Naive thymus-derived CD8-positive, alpha-beta T cell (primary cell): ENCODE data around the gene LUZP1. TPM values are rescaled to one million over a fixed set of nuclear protein-coding genes. Genes with fewer than 3 reads are reported as not detected.

Source experiments
- ATAC-seq, 2 donors: fragments of 150-1000 bp; cut with Tn5 transposase in 1 of 2; sonication (Bioruptor Pico), chemical (Tn5 transposase) in 1 of 2; 1 replicate in 1 of 2; 2 replicates in 1 of 2; pipeline ENCODE4 v1.10.0; 2021; ENCODE audit warnings: mild to moderate bottlenecking in 2 of 2, moderate library complexity in 2 of 2
- POLR2A ChIA-PET: fragments of 350-600 bp; sonication (Branson Sonifier 250); formaldehyde crosslinking; loops from one replicate; lab custom pipeline; 2021; ENCODE audit warnings: antibody characterized with exemption; lab: Charles Lee
- DNase-seq, 10 donors: peaks; one replicate each; pipeline versions ENCODE4 v3.0.0 to v3.0.0-alpha.2; 2020 to 2022
- H3K27ac Mint-ChIP-seq, 10 donors: one replicate each; pipeline ENCODE4 v1.8.0; 2020 to 2022; ENCODE audit warnings: mild to moderate bottlenecking in 10 of 10, mixed read lengths in 10 of 10, moderate library complexity in 4 of 10, inconsistent platforms in 1 of 10
- H3K27me3 Mint-ChIP-seq, 5 donors: one replicate each; pipeline ENCODE4 v1.8.0; 2021 to 2022; ENCODE audit warnings: mixed read lengths in 5 of 5
- H3K36me3 Mint-ChIP-seq, 3 donors: one replicate each; pipeline ENCODE4 v1.8.0; 2020 to 2022; ENCODE audit warnings: mixed read lengths in 3 of 3, mild to moderate bottlenecking in 2 of 3, inconsistent platforms in 1 of 3
- H3K4me1 Mint-ChIP-seq, 4 donors: one replicate each; pipeline ENCODE4 v1.8.0; 2021 to 2022; ENCODE audit warnings: mixed read lengths in 4 of 4
- H3K4me3 Mint-ChIP-seq, 10 donors: one replicate each; pipeline ENCODE4 v1.8.0; 2020 to 2022; ENCODE audit warnings: mild to moderate bottlenecking in 10 of 10, mixed read lengths in 10 of 10, moderate library complexity in 6 of 10, inconsistent platforms in 1 of 10
- H3K9me3 Mint-ChIP-seq, 9 donors: one replicate each; pipeline ENCODE4 v1.8.0; 2020 to 2022; ENCODE audit warnings: mixed read lengths in 9 of 9, mild to moderate bottlenecking in 3 of 9, inconsistent platforms in 1 of 9, moderate library complexity in 1 of 9
- polyA plus RNA-seq, 3 donors: library from polyadenylated mRNA; unstranded; fragments of 300-500 nt; fragmentation: Illumina TruSeq; gene quantifications; one replicate each; pipeline ENCODE4 v1.2.3, GENCODE V29; 2021
- total RNA-seq, 8 experiments: library from RNA in 2 of 8; stranded (reverse) in 2 of 8; gene quantifications; one replicate each; pipeline ENCODE4 v1.2.3 and lab custom pipeline; 2021 to 2026

LUZP1 gene
- total and polyA plus RNA-seq, 5 experiments from 2014 or later: 8.1 to 16.8 (median 12.2) TPM

GRCh38 chr1:23102289-23102688, 66.4 kb downstream of the LUZP1 start:
- no peak for ATAC-seq
- peaks cover 0 to 11% (median 0%) of the 10 kb centered on the region in 3 donors for H3K36me3 Mint-ChIP-seq
- no peaks in the 10 kb centered on the region for H3K9me3 Mint-ChIP-seq
- H3K4me1 Mint-ChIP-seq: peaks cover 21 to 61% (median 33%) of the 10 kb centered on the region in 4 donors
- DNase-seq: no peak
- no peaks in the 10 kb centered on the region for H3K27me3 Mint-ChIP-seq
- peak overlapping the region in 7 of 10 donors; percentile 17 to 86 (median 47) for H3K27ac Mint-ChIP-seq
- peak overlapping the region in 1 of 10 donors; percentile 23 for H3K4me3 Mint-ChIP-seq
- POLR2A ChIA-PET: no interaction called here

- Mint-ChIP-seq H3K9me3 (no peaks in the 10 kb centered on the region), H3K27me3 (no peaks in the 10 kb centered on the region), H3K27ac (peak overlapping the region in 4 of 10 donors; percentile 20 to 86 (median 62)), H3K36me3 (peaks cover 0 to 9% (median 0%) of the 10 kb centered on the region in 3 donors), H3K4me1 (peaks cover 21 to 61% (median 33%) of the 10 kb centered on the region in 4 donors), H3K4me3 (peak overlapping the region in 1 of 10 donors; percentile 23)
- DNase-seq: no peak
- ATAC-seq: no peak
- POLR2A ChIA-PET: no interaction called here
Measured at GRCh38 chr1:23101887-23102286, 66.8 kb downstream of the LUZP1 start.

DNA sequence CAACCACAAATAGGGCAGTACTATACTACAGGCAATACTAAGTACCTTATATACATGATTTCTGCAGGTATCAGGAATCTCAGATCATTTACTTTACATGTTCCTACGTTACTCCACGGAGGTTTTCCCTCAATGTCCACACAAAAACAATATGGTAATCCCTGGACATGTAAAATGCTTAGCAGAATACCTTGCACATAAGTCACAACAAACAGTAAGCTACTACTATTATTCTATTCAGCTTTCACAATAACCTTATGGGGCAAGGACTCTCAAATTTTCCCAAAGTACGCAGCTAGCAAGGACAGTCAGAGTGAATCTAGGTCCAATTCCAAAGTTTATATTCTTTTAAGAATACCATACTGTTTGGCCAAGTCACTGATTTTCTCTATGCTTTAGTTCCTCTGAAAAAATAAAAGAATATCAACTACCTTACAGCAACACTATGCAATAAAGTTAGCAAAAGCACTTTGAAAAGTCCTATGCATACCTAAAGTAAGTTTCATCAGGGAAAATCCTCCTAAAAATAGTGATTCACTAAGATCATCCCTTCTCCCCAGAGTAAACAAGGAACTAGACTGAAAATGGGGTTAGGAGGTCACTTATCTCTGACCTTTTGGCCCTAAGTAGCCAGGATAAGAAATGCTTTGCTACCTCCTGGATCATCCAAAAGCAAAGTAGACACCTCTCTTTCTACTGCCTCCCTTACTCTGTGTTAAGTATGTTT, 67.4 kb downstream of the LUZP1 start:
- Mint-ChIP-seq H3K9me3 (no peaks in the 10 kb centered on the region), H3K4me1 (peaks cover 21 to 58% (median 33%) of the 10 kb centered on the region in 4 donors), H3K27ac (peak overlapping the region in 2 of 10 donors; percentile 52 to 86), H3K36me3 (peaks cover 0 to 5% (median 0%) of the 10 kb centered on the region in 3 donors), H3K27me3 (no peaks in the 10 kb centered on the region), H3K4me3 (no peak overlapping the region)
- ATAC-seq (no peak), DNase-seq (no peak)
- POLR2A ChIA-PET: interaction anchor here (1.0 to 3.0 kb wide), 3 partner anchors 62 to 83 kb away, joined by 4 to 24 read pairs (median 10); partner anchors contain the start of gene LUZP1

- Mint-ChIP-seq H3K9me3 (no peaks in the 10 kb centered on the region), H3K27me3 (no peaks in the 10 kb centered on the region), H3K4me3 (peak overlapping the region in 5 of 10 donors; percentile 0 to 27 (median 1)), H3K27ac (peak overlapping the region in 8 of 10 donors; percentile 30 to 69 (median 40)), H3K36me3 (no peaks in the 10 kb centered on the region), H3K4me1 (peaks cover 21 to 58% (median 33%) of the 10 kb centered on the region in 4 donors)
- DNase-seq: peak in 2 of 10 donors; percentile 7 to 18
- peak; percentile 64 to 66 for ATAC-seq
- POLR2A ChIA-PET: interaction anchor here (1.0 to 3.0 kb wide), 3 partner anchors 63 to 84 kb away, joined by 4 to 24 read pairs (median 10); partner anchors contain the start of gene LUZP1
Measured at GRCh38 chr1:23100074-23100748, 68.4 kb downstream of the LUZP1 start.

DNA sequence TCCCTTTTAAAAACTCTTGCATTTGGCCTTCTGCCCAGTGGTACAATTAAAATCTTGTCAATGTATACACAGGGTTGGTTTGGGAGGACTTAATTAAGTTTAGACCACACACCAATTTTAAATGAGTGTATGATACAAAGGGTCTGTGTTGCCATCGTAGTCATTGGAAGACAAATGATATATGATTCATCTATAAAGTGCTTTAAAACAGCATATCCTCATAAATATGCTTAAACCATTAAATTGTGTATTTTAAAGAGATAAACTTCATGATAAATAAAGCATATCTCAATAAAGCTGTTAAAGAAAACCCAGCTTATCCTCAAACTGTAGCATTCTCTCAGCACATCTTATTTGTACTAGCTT, 69.5 kb downstream of the LUZP1 start:
- DNase-seq (no peak), ATAC-seq (no peak)
- H3K27ac Mint-ChIP-seq: peak overlapping the region in 1 of 10 donors; percentile 46
- H3K4me1 Mint-ChIP-seq: peaks cover 21 to 52% (median 33%) of the 10 kb centered on the region in 4 donors
- H3K36me3 Mint-ChIP-seq: peaks cover 0 to 3% (median 0%) of the 10 kb centered on the region in 3 donors
- no peaks in the 10 kb centered on the region for H3K9me3 Mint-ChIP-seq
- no peaks in the 10 kb centered on the region for H3K27me3 Mint-ChIP-seq
- H3K4me3 Mint-ChIP-seq: no peak overlapping the region
- POLR2A ChIA-PET: interaction anchor here (0.5 to 3.0 kb wide), 3 partner anchors 78 to 85 kb away, joined by 4 to 24 read pairs (median 5); no protein-coding TSS in a partner anchor

DNA sequence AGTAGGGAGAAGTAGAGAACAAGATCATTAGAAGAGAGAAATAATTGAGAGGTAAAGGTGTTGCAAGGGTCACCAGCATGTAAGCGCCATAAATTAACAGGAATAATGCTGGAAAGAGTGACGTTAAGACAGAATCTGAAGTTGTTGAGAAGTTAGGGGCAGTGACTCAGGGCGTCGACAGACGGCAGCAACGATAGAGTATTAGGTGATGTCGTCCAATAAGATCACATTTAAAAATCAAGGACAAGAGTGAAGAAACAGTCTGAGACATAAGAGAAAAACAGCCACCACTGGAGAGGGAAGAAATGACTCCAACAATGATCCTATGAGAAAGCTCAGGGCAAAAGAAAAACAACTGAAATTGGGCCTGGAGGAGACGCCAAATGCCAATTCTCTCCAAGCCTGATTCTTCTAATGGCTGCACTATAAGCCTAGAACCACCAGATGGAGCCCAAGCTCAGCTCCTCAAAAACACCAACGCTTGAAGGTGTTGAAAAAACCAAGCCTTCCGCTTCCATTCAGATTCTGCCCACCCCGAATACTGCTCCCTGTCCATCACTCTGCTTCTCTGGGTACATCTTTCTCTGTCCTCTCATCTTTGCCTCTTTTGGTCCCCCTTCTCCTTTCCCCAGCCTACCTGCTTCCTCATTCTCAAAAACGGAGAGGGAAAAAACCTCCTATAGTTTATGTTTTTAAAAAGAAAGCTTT, 70.0 kb downstream of the LUZP1 start:
- peaks cover 21 to 52% (median 33%) of the 10 kb centered on the region in 4 donors for H3K4me1 Mint-ChIP-seq

DNA sequence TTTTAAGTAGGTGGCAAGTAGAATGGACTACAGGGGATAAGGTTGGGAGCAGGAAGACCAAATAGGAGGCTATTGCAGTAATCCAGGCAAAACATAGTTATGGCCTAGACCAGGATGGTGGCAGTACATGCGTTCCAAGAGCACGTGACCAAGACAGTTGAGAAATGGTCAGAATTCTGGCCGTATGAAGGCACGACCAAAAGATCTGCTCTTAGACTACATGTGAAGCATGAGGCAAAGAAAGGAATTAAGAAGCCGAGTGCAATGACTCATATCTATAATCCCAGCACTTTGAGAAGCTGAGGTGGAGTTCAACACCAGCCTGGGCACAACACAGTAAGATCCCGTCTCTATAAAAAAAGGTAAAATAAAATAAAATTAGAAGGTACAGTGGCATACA, 71.3 kb downstream of the LUZP1 start:
- Mint-ChIP-seq H3K4me1 (peaks cover 19 to 39% (median 23%) of the 10 kb centered on the region in 4 donors), H3K36me3 (peaks cover 4 to 17% (median 9%) of the 10 kb centered on the region in 3 donors)

More for the DNA sequence above, 70.0 kb downstream of the LUZP1 start:
- ATAC-seq (peak; percentile 52 to 69), DNase-seq (peak; percentile 24 to 79 (median 64))
- Mint-ChIP-seq H3K27me3 (no peaks in the 10 kb centered on the region), H3K4me3 (peak overlapping the region in 3 of 10 donors; percentile 36 to 53 (median 52)), H3K36me3 (peaks cover 3 to 8% (median 3%) of the 10 kb centered on the region in 3 donors), H3K27ac (peak overlapping the region in 3 of 10 donors; percentile 11 to 46 (median 22)), H3K9me3 (no peaks in the 10 kb centered on the region)
- POLR2A ChIA-PET: interaction anchor here (0.5 to 3.0 kb wide), 3 partner anchors 78 to 86 kb away, joined by 4 to 24 read pairs (median 5); no protein-coding TSS in a partner anchor

DNA sequence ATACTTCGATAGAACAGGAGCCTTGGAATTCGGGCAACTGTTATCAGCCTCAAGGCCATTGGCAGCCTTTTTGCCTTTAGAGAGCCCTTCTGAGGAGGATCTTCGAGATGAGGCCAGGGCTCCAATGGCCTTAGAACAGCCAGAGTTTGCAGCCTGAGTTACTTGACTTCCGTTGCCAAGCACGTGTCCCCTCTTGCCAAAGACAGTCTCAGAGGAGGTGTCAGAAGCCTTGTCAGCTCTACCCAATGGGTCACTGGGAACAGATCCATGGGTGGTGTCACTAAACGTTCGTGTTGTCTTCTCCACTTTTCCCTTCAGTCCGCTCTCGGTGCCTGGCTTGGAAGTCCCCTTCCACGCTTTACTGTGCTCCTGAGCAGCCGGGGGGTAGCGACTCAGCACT, 76.2 kb downstream of the LUZP1 start:
- no peaks in the 10 kb centered on the region for H3K9me3 Mint-ChIP-seq
- ATAC-seq: no peak
- DNase-seq: no peak
- H3K27ac Mint-ChIP-seq: no peak overlapping the region
- POLR2A ChIA-PET: no interaction called here
- H3K4me3 Mint-ChIP-seq: no peak overlapping the region
- no peaks in the 10 kb centered on the region for H3K27me3 Mint-ChIP-seq
- peaks cover 0 to 4% (median 0%) of the 10 kb centered on the region in 4 donors for H3K4me1 Mint-ChIP-seq
- H3K36me3 Mint-ChIP-seq: peaks cover 4 to 45% (median 9%) of the 10 kb centered on the region in 3 donors

More for the DNA sequence above, 71.3 kb downstream of the LUZP1 start:
- ATAC-seq: no peak
- Mint-ChIP-seq H3K4me3 (no peak overlapping the region), H3K27me3 (no peaks in the 10 kb centered on the region), H3K27ac (peak overlapping the region in 1 of 10 donors; percentile 40), H3K9me3 (no peaks in the 10 kb centered on the region)
- POLR2A ChIA-PET: no interaction called here
- no peak for DNase-seq

- H3K27me3 Mint-ChIP-seq: no peaks in the 10 kb centered on the region
- H3K4me3 Mint-ChIP-seq: no peak overlapping the region
- H3K27ac Mint-ChIP-seq: peak overlapping the region in 1 of 10 donors; percentile 75
- peaks cover 4 to 53% (median 9%) of the 10 kb centered on the region in 3 donors for H3K36me3 Mint-ChIP-seq
- DNase-seq (no peak), ATAC-seq (no peak)
- no peaks in the 10 kb centered on the region for H3K9me3 Mint-ChIP-seq
- peaks cover 0 to 4% (median 0%) of the 10 kb centered on the region in 4 donors for H3K4me1 Mint-ChIP-seq
- POLR2A ChIA-PET: no interaction called here
Measured at GRCh38 chr1:23091545-23091944, 77.1 kb downstream of the LUZP1 start.

DNA sequence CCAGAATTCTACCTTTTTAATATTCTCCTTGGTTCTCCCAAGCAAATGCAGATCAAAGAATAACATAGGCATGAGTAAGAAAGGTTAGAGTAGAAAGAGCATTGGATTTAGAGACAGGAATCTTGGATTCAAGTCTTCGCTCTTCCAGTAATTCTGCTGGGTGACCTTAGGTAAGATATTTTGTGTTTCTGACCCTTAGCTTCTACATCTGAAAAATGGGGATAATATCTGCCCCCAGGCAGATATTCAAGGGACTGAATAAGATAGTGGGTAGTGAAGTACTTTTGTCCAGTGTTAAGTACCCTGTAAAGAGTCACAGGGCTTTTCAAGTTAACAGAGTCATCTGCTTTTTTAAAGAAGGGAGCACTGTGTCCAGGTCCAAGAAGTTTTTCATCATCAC, 78.6 kb downstream of the LUZP1 start:
- POLR2A ChIA-PET: no interaction called here
- DNase-seq: no peak
- H3K27ac Mint-ChIP-seq: peak overlapping the region in 2 of 10 donors; percentile 22 to 24
- no peak overlapping the region for H3K4me3 Mint-ChIP-seq
- no peak for ATAC-seq
- H3K9me3 Mint-ChIP-seq: no peaks in the 10 kb centered on the region
- no peaks in the 10 kb centered on the region for H3K27me3 Mint-ChIP-seq
- peaks cover 0 to 4% (median 0%) of the 10 kb centered on the region in 4 donors for H3K4me1 Mint-ChIP-seq
- H3K36me3 Mint-ChIP-seq: peaks cover 4 to 59% (median 9%) of the 10 kb centered on the region in 3 donors

DNA sequence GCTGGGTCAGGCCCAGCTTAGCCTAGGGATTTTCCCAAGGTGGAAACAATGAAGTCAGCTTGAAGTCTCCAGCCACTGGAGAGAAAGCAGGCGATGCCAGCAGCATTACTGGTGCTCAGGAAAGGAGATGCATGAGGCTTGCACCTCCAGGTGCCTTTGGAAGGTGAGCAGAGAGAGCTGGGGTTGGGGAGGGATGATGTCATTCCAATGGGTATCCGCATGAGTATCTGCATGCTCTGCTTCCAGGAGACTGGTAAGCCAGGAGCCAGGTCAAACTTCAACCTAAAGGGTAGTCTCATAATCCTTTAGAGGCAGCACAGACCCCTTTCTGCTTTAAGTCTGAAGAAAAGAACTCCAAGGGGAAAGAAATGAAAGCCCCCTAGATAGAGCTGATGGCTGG, 80.6 kb downstream of the LUZP1 start:
- peak overlapping the region in 2 of 10 donors; percentile 19 to 59 for H3K27ac Mint-ChIP-seq
- DNase-seq: no peak
- no peaks in the 10 kb centered on the region for H3K9me3 Mint-ChIP-seq
- H3K4me1 Mint-ChIP-seq: peaks cover 0 to under 1% (median 0%) of the 10 kb centered on the region in 4 donors
- POLR2A ChIA-PET: interaction anchor here (0.5 kb wide), 1 partner anchor 8 kb away, joined by 3 read pairs; no protein-coding TSS in a partner anchor
- no peak for ATAC-seq
- H3K36me3 Mint-ChIP-seq: peaks cover 0 to 64% (median under 1%) of the 10 kb centered on the region in 3 donors
- no peak overlapping the region for H3K4me3 Mint-ChIP-seq
- H3K27me3 Mint-ChIP-seq: no peaks in the 10 kb centered on the region

- POLR2A ChIA-PET: no interaction called here
- H3K27me3 Mint-ChIP-seq: no peaks in the 10 kb centered on the region
- no peak for DNase-seq
- no peaks in the 10 kb centered on the region for H3K4me1 Mint-ChIP-seq
- no peaks in the 10 kb centered on the region for H3K9me3 Mint-ChIP-seq
- ATAC-seq: no peak
- H3K27ac Mint-ChIP-seq: peak overlapping the region in 4 of 10 donors; percentile 4 to 36 (median 10)
- H3K4me3 Mint-ChIP-seq: no peak overlapping the region
- peaks cover 0 to 74% (median 0%) of the 10 kb centered on the region in 3 donors for H3K36me3 Mint-ChIP-seq
Measured at GRCh38 chr1:23085696-23086095, 83.0 kb downstream of the LUZP1 start.
